ENCODE data around the gene PCSK2.

PCSK2 gene

GRCh38 chr20:17481661-17482060, 254.8 kb downstream of the PCSK2 start:
- DNase-seq (ENCODE audit: low read depth in 2 of 2), result no peak

- no peak for DNase-seq (ENCODE audit: low read depth in 2 of 2)
Measured at GRCh38 chr20:17482536-17482935, 255.7 kb downstream of the PCSK2 start.

DNA sequence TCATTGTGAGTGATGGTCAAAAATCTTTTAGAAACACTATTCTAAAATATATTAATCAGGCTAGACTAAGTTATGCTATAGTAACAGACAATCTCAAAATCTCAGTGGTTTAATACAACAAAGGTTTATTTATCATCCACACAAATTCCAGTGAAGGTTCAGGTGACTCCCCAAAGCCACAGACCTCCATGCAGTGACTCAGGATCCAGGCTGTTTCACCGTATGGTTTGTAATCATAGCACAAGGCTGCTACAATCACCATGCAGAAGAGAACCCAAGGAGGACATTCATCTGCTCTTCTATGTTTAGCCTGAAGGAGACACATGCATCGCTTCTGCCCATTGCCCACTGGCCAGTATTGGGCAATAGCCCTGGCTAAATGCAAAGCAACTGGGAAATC, 258.2 kb downstream of the PCSK2 start:
- no peak for DNase-seq (ENCODE audit: low read depth in 2 of 2)

DNA sequence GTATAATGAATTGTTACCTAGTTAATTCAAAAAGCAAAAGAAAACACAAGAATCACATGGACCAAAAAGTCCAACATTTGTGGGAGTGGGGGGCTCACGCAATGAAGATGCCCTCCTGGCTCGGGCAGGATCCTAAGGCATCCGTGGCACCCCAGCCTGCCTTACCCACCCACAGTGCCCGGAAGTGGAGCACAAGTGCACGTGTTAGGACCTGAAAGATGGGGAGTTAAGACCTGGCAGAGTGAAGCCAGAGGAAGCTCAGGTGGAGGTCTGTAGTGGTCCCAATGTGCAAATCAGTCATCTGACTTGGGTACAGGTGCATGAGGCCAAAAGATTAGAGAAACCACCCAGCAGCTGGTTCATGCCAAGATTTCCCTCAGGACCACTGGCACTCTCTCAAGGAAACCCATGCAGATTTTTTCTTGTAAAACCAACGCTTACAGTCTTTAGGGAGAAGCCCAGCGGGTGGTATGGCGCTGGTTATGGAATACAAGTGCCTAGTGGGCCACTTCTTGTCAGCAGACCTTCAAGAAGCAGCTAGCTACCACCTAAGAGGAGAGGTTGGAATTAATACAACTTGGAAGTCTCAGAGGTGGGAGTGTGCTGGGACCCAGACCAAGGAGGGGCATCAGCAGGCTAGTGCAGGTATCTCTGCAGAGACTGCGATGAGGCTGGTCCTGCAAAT, 262.2 kb downstream of the PCSK2 start:
- DNase-seq (ENCODE audit: low read depth in 2 of 2), result no peak

DNA sequence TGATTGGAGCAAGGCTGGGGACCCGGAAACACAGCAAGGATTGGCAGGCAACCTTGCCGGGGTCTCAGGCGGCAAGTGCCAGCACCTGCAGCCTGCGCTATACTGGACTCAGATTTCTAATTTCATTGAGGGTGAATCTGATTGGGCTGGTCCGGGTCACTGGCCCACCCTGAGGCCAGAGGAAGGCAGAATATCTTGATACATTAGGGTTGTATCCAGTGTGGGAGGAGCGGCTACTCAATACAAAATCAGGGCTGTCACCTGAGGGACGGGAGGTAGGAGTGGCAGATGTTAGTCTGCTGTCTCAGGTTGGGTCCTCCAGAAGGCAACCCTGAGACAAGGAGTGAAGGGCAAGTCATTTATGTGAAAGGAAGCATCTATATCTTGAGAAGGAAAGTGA, 263.7 kb downstream of the PCSK2 start:
- no peak for DNase-seq (ENCODE audit: low read depth in 2 of 2)

DNA sequence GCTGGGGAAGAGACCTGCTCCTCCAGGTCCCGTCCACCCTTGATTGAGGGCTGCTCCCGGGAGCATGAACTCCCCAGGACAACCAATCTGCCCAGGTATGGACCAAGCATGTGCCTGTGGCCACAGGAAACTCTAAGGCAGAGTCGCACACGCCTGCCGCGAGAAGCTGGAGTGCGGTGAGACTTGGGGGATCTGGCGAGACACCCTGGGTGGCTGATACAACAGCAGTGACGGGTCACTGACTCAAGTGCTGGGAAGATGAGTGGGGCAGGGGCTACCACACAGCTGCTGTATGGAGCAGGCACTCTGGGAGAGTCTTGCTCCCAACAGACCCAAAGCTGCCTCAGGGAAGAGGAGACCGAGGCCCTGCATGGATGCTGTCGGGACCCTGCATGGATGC, 264.2 kb downstream of the PCSK2 start:
- DNase-seq (ENCODE audit: low read depth in 2 of 2), result no peak

GRCh38 chr20:17491488-17491887, 264.6 kb downstream of the PCSK2 start:
- no peak for DNase-seq (ENCODE audit: low read depth in 2 of 2)

- DNase-seq (ENCODE audit: low read depth in 2 of 2), result no peak
Measured at GRCh38 chr20:17493173-17493572, 266.3 kb downstream of the PCSK2 start.

- DNase-seq (ENCODE audit: low read depth in 2 of 2), result no peak
Measured at GRCh38 chr20:17494201-17494600, 267.4 kb downstream of the PCSK2 start.

- no peak for DNase-seq (ENCODE audit: low read depth in 2 of 2)
Measured at GRCh38 chr20:17495826-17496225, 269.0 kb downstream of the PCSK2 start.

DNA sequence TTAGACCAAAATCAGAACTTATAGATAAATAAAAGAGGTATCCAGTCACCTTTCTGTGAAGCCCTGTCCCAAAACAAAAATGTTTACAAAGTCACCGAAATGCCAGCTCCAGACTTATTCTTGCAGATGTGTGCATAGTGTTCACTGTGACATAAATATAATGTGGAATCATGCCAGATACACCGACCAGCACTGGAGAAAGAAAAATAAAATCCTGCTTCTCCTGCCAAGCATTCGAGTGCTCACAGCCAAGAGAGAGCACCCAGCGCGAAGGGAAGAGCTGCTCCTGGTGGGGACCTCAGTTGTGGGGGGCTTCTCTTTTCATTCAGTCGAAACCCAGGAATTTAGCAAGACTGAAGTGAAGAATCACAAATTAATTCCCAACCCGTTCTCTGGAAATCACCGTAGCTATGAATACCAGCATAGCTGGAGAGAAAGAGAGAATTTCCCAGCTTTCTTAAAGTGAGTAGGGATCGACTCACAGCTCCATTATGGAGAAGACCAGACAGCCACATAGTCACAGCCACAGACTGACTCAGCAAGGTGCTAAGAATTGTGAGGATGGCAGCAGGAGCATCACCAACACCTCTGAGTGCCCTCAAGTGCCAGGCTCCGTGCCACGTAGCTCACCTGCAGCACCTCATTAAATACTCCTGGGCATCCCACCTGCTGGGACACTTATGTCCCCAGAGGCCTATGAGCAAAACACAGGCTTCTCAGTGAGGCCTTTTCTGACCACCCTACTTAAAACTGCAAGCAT, 271.2 kb downstream of the PCSK2 start:
- no peak for DNase-seq (ENCODE audit: low read depth in 2 of 2)

GRCh38 chr20:17498641-17499040, 271.8 kb downstream of the PCSK2 start:
- no peak for DNase-seq (ENCODE audit: low read depth in 2 of 2)

GRCh38 chr20:17499041-17499440, 272.2 kb downstream of the PCSK2 start:
- no peak for DNase-seq (ENCODE audit: low read depth in 2 of 2)

DNA sequence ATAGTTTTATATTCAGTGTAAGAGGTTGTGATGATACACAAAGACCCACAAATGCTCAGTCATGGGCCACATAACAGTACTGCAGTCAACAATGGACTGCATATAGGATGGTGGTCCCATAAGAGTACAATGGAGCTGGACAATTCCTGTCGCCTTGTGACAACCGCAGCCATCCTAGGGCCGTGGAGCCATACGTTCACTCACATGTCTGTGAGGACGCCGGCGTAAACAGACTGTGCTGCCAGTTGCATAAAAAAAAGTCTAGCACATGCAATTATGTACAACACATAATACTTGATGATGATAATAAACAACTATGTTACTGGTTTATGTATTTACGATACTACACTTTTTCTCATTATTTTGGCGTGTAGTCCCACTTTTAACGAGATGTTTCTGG, 273.4 kb downstream of the PCSK2 start:
- DNase-seq (ENCODE audit: low read depth in 2 of 2), result no peak

DNA sequence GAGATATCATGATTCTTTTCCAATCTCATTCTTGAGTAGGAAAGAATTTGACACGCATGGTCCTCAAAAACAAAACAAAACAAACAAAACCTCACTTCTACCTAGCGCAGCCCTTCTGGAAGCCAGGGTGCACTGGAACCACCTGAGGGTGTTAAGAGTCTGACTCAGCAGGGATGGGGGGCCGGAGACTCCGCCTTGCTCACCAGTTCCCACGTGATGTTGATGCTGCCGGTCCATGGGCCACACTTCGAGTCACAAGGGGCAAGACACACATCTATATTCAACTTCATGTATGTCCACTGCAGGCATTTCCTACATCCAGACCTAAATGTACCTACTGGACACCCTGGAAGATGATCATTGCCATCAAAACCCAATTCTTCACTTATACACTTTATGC, 274.0 kb downstream of the PCSK2 start:
- DNase-seq (ENCODE audit: low read depth in 2 of 2), result no peak

- no peak for DNase-seq (ENCODE audit: low read depth in 2 of 2)
Measured at GRCh38 chr20:17501701-17502100, 274.9 kb downstream of the PCSK2 start.

DNA sequence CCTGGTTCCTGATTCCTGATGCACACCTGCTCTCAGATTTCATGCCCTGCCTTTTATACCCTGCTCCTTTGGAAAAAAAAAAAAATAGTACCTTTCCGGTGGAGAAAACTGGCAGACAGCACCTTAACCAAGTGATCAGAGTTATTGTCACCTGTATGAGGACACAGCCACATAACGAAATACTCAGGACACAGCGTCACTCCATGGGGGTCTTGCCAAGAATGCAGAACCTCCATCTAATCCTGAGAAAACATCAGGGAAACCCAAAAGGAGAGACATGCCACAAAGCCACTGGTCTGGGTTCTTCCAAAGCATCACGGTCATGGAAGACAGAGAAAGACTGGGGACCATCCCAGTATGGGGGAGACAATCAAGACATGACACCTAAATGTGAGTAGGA, 275.3 kb downstream of the PCSK2 start:
- no peak for DNase-seq (ENCODE audit: low read depth in 2 of 2)

GRCh38 chr20:17503301-17504065, 276.6 kb downstream of the PCSK2 start:
- DNase-seq (ENCODE audit: low read depth in 2 of 2), result no peak

DNA sequence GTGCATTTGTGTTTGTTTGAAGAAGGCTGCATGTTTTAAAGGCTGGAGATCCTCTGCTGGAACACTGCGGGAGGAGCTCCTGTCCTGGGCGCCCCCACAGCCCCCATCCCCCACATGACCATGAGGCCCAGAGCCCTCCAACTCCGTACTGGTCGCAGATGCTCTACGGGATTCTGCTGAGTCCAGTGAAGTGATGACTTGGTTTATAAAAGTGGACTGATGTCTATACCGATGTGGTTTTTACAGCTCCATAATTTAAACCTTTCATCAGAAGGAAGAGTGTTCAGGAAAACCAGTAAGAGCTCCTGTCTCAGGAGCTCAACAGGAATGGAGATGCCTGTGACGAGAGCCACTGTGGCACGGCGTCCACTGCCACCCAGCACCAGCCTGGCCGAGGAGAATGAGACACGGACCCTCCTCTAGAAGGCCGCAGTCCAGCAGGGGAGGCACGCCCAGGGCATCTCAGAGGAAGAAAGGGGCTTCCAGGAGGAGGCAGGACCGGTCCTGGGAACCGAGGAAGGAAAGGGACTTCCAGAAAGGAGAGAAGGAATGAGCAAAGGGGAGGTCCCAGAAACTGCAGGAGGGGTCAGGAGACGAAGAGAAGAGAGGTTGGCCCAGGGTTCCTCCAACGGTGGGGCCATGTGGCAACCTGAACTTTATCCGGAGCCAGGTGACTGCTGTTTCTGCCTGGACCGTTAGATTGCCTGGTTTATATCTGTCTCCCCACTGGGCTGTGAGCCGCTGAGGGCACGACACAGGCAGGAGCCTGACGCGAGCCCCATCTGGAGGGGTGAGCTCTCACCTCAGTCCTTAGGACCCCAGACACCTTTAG, 277.4 kb downstream of the PCSK2 start:
- DNase-seq (ENCODE audit: low read depth in 2 of 2), result no peak

GRCh38 chr20:17504898-17505635, 278.2 kb downstream of the PCSK2 start:
- DNase-seq (ENCODE audit: low read depth in 2 of 2), result peak in 1 of 2 donors; percentile 12
